A549 (cell line): ENCODE results near the gene KNOP1.

Experiments
- CHD2 ChIP-seq: fragments of 150-350 bp; IDR thresholded peaks from 2 replicates; pipeline ENCODE4 v1.6.1; 2014; ENCODE audit warnings: low read length; ENCODE audit not compliant: partially characterized antibody
- EP300 ChIP-seq, 2 experiments: fragments of >200 bp; sonication (Bioruptor Twin); formaldehyde crosslinking; IDR thresholded peaks; 2 replicates in 1 of 2; 3 replicates in 1 of 2; pipeline ENCODE4 v1.6.1; 2016 to 2017
- ESRRA ChIP-seq: fragments of 150-350 bp; IDR thresholded peaks from 2 replicates; pipeline ENCODE4 v1.6.1; 2014; ENCODE audit warnings: mild to moderate bottlenecking, low read length, borderline replicate concordance
- HDAC2 ChIP-seq: fragments of 200-600 bp; sonication (generic); IDR thresholded peaks from 2 replicates; pipeline ENCODE4 v1.6.1; 2016
- HOXB5 ChIP-seq: fragments of 250-450 bp; sonication (Bioruptor Pico); IDR thresholded peaks from 2 replicates; pipeline ENCODE4 v1.5.0; 2020; ENCODE audit warnings: mild to moderate bottlenecking, moderate library complexity
- NFE2L2 ChIP-seq: fragments of 150-350 bp; conservative IDR thresholded peaks from 2 replicates; pipeline ENCODE4 v1.6.1; 2014; ENCODE audit warnings: low read length
- POLR2A ChIP-seq: IDR thresholded peaks from 2 replicates; pipeline ENCODE4 v1.6.1; 2012; ENCODE audit warnings: mild to moderate bottlenecking, low read length
- RAD21 ChIP-seq, 2 experiments: fragments of >200 bp in 1 of 2; sonication (Bioruptor Twin) in 1 of 2; formaldehyde crosslinking in 1 of 2; IDR thresholded peaks in 1 of 2; conservative IDR thresholded peaks in 1 of 2; 2 replicates in 1 of 2; 3 replicates in 1 of 2; pipeline ENCODE4 v1.6.1; 2012 to 2018; ENCODE audit warnings: inconsistent platforms in 1 of 2
- RFX5 ChIP-seq: fragments of 450-650 bp; IDR thresholded peaks from 2 replicates; pipeline ENCODE4 v1.7.1; 2014; ENCODE audit warnings: antibody characterized with exemption, mild to moderate bottlenecking, moderate library complexity
- ZFP36 ChIP-seq: fragments of 450-650 bp; IDR thresholded peaks from 2 replicates; pipeline ENCODE4 v1.6.1; 2014; ENCODE audit warnings: borderline replicate concordance; ENCODE audit not compliant: partially characterized antibody
- TF ChIP-seq, protein P1 (sequence below): IDR thresholded peaks from 2 replicates; pipeline ENCODE4 v1.6.1; 2012
- TF ChIP-seq, protein P2 (sequence below): fragments of >200 bp; sonication (Bioruptor Twin); formaldehyde crosslinking; IDR thresholded peaks from 3 replicates; pipeline ENCODE4 v1.5.1; 2016
- TF ChIP-seq, protein P3 (sequence below): fragments of 250-450 bp; sonication (Bioruptor Pico); IDR thresholded peaks from 2 replicates; pipeline ENCODE4 v1.5.0; 2021; ENCODE audit warnings: mild to moderate bottlenecking, moderate library complexity, borderline replicate concordance
- TF ChIP-seq, protein P4 (sequence below): fragments of 200-600 bp; sonication (generic); IDR thresholded peaks from 2 replicates; pipeline ENCODE4 v1.6.1; 2016; ENCODE audit warnings: antibody characterized with exemption, mild to moderate bottlenecking, moderate library complexity

DNA sequence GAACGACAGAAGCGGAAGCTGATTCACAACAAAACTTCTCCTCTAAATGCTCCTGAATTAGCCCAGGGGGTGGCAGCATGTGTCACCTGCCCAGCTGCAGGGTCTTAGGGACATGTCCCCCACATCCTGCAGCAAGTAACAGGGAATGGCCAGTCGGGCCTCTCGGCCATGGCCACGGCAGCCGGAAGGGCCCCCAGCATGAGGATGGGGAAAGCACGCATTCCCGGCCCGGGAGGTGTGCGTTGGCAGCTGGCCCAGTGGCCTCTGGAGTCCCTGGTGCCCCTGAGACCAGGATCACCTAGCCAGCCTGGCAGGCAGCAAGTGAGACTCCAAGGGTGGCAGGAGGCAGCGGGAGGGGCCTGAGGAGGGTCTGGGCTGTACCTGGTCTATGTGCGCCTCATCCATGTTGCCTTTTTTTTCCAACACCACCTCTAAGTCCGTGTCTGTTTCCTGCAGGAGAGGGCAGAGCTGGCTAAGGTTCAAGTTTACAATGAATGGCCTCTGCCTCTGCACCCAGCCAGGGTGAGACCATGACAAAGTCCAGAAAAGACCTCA is 7.0 kb downstream of the KNOP1 start:
- TF ChIP-seq ZFP36 (no peak), POLR2A (no peak), HOXB5 (CRISPR knock-in tag) (no peak), RFX5 (no peak), EP300 (IDR thresholded peaks at IDR 0.05) (no peak), ESRRA (no peak), NFE2L2 (no peak), CHD2 (no peak), HDAC2 (no peak), RAD21 (conservative IDR thresholded peaks at IDR 0.05 in 1 of 2, IDR thresholded peaks at IDR 0.05 in 1 of 2) (no peak)
- TF ChIP-seq, protein P1, sequence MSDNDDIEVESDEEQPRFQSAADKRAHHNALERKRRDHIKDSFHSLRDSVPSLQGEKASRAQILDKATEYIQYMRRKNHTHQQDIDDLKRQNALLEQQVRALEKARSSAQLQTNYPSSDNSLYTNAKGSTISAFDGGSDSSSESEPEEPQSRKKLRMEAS, result no peak
- TF ChIP-seq, protein P2, sequence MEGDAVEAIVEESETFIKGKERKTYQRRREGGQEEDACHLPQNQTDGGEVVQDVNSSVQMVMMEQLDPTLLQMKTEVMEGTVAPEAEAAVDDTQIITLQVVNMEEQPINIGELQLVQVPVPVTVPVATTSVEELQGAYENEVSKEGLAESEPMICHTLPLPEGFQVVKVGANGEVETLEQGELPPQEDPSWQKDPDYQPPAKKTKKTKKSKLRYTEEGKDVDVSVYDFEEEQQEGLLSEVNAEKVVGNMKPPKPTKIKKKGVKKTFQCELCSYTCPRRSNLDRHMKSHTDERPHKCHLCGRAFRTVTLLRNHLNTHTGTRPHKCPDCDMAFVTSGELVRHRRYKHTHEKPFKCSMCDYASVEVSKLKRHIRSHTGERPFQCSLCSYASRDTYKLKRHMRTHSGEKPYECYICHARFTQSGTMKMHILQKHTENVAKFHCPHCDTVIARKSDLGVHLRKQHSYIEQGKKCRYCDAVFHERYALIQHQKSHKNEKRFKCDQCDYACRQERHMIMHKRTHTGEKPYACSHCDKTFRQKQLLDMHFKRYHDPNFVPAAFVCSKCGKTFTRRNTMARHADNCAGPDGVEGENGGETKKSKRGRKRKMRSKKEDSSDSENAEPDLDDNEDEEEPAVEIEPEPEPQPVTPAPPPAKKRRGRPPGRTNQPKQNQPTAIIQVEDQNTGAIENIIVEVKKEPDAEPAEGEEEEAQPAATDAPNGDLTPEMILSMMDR, result no peak
- TF ChIP-seq, protein P3, sequence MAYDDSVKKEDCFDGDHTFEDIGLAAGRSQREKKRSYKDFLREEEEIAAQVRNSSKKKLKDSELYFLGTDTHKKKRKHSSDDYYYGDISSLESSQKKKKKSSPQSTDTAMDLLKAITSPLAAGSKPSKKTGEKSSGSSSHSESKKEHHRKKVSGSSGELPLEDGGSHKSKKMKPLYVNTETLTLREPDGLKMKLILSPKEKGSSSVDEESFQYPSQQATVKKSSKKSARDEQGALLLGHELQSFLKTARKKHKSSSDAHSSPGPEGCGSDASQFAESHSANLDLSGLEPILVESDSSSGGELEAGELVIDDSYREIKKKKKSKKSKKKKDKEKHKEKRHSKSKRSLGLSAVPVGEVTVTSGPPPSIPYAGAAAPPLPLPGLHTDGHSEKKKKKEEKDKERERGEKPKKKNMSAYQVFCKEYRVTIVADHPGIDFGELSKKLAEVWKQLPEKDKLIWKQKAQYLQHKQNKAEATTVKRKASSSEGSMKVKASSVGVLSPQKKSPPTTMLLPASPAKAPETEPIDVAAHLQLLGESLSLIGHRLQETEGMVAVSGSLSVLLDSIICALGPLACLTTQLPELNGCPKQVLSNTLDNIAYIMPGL (CRISPR knock-in tag), result no peak
- TF ChIP-seq, protein P4, sequence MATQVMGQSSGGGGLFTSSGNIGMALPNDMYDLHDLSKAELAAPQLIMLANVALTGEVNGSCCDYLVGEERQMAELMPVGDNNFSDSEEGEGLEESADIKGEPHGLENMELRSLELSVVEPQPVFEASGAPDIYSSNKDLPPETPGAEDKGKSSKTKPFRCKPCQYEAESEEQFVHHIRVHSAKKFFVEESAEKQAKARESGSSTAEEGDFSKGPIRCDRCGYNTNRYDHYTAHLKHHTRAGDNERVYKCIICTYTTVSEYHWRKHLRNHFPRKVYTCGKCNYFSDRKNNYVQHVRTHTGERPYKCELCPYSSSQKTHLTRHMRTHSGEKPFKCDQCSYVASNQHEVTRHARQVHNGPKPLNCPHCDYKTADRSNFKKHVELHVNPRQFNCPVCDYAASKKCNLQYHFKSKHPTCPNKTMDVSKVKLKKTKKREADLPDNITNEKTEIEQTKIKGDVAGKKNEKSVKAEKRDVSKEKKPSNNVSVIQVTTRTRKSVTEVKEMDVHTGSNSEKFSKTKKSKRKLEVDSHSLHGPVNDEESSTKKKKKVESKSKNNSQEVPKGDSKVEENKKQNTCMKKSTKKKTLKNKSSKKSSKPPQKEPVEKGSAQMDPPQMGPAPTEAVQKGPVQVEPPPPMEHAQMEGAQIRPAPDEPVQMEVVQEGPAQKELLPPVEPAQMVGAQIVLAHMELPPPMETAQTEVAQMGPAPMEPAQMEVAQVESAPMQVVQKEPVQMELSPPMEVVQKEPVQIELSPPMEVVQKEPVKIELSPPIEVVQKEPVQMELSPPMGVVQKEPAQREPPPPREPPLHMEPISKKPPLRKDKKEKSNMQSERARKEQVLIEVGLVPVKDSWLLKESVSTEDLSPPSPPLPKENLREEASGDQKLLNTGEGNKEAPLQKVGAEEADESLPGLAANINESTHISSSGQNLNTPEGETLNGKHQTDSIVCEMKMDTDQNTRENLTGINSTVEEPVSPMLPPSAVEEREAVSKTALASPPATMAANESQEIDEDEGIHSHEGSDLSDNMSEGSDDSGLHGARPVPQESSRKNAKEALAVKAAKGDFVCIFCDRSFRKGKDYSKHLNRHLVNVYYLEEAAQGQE, result no peak
